Activated T-helper 1 cell treated with Interleukin-2 at 50 U/mL for 16 hours (primary cell): Measurements from ENCODE around the gene L3MBTL3.

Experiments
- DNase-seq: peaks from one replicate; pipeline ENCODE4 v3.0.0-alpha.2; 2020; ENCODE audit warnings: low read depth

Gene L3MBTL3

DNA sequence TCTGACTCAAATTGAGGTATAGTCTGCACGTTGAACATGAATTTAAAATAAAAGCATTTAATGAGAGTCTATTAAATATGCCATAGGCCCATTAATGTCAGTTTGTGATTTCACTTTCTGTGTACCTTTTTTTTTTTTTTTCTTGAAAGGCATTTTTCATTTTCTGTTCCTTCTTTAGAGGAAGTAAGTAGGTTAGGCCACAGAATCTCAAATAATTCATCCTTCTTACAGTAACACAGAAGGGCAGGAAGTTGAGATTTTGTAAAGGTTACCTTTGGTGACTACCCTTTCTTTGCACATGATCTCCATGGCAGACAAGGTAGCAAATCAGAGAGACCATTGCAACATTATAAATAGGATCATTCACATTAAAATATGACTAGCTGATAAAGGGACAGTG, 9.6 kb downstream of the L3MBTL3 start:
- DNase-seq: no peak

GRCh38 chr6:130029163-130029562, 10.8 kb downstream of the L3MBTL3 start:
- no peak for DNase-seq

DNA sequence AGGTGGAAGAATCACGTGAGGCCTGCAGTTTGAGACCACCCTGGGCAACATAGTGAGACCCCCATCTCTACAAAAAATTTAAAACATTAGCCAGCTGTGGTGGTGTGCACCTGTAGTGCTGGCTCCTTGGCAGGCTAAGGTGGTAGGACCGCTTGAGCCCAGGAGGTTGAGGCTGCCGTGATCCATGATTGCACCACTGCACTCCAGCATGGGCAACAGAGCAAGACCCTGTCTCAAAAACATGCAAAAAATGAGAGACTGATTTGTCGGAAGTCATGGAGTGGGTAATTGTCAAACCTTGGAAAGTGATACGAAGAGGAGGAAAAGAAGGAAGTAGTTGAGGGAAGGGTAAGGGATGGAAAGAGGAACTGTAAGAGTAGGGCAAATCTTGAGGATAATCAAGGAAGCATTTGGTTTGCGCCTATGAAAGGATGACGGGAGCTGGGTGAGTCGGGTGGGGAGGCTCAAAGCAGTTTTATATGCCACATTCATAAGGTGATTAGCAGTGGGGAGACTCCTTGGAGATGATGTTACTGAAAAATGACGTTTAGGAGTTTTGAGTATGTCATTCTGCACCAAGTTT, 14.5 kb downstream of the L3MBTL3 start:
- no peak for DNase-seq

GRCh38 chr6:130033949-130034348, 15.6 kb downstream of the L3MBTL3 start:
- no peak for DNase-seq

DNA sequence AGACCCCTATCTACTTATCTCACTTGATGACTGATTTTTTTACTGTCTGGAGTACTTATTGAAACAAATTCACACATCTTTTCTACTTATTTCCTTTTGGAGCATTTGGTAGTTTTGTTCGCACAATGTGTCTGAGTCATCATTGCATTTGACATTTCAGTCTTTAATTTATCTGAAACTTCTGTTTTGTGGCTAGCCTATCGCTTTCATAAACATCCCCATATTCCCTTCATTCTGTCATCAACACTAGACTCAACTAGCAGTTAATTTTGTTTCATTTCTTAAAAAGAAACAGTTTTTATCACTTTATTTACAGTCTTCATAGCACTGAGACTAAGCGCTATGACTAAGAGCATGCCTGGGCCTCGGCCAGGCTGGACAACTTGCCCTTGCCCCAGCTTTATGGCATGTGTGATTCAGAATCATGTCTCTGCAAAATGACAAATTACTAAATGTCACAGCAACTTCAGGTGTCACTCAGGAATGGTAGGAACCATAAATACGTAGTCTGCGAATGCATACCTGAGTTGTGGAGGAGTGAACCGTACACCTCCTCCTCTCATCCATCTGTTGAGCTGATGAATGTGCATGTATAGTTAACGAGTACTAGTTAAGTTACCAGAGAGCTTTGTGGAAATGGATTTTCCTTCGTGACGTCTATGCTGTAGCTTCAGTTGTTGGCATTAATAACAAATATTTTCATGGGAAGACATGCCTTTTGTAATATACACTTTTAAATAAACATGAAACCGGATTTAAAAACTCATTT, 16.2 kb downstream of the L3MBTL3 start:
- DNase-seq: no peak

DNA sequence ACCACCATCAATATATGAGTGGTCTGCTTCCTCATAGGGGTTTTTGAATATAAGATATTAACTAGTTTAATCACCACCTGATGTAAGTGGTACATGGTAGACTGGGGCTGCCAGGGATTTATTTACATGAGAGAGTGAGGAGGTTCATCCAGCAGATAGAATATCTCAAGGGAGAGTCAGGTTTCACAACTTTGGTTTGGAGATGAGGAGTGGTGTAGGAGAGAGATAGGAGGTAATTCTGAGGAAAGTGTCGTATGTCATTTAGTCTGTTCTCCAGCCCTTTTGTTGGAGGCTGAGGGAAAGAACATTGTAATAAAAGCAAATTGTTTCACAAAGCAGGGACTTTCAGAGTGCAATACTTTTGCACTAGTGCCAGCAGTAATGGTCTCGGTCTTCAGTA, 16.8 kb downstream of the L3MBTL3 start:
- no peak for DNase-seq

GRCh38 chr6:130037207-130037811, 18.9 kb downstream of the L3MBTL3 start:
- DNase-seq: no peak

DNA sequence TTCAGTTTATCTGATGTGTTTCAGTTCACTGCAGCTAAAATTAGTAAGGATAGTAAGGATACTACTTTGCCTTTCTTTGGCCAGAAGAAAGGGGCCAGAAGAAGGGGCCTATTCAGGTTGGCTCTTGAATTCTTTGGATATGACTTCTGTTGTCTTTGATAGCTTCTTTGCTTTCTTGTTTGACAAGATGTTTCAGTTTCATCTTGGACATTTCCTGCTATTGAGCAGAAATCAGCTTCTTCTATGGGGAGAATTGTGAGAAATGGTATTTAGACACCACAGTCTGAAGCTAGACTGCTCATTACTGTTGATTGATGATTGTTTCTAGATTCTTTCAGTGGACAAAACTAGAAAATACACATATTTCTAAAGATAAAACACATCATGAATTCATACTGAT, 23.2 kb downstream of the L3MBTL3 start:
- DNase-seq: no peak

DNA sequence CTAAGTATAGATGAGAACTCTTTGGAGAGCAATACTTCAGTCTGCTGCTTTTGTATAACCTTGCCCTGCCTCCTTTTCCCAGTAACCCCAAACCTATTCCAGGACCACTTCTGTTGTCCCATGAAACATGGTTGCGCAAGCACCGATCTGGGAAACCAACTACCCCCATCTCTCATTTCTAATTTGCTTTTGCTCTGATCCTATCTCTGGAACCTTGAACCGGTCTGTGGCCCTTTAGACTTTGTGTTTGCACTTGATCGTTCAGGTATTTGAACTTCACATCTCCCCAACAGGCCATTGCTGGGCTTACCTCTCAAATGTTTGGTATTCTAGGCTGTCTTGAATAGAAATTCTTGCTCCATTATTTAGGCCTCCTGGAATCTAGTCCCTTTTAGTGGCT, 25.0 kb downstream of the L3MBTL3 start:
- no peak for DNase-seq

GRCh38 chr6:130045622-130046021, 27.2 kb downstream of the L3MBTL3 start:
- DNase-seq: no peak

DNA sequence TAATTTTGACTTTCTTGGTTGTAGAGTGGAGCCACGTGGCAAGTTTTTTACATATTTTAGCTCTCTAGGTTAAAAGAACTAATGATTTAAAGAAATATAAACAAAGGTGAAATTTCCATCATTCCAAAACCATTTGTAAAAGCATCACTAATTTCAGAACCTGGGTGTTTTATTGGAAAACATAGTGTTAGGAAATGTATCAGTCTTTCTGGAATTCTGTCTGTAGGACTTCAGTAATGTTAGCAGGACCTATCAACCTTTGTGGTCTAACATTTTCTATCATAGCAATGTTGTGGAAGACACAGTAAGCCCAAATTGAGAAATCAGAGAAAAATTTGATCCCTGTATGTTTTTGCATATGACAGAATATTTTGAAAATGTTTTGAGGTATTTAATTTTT, 28.3 kb downstream of the L3MBTL3 start:
- no peak for DNase-seq

DNA sequence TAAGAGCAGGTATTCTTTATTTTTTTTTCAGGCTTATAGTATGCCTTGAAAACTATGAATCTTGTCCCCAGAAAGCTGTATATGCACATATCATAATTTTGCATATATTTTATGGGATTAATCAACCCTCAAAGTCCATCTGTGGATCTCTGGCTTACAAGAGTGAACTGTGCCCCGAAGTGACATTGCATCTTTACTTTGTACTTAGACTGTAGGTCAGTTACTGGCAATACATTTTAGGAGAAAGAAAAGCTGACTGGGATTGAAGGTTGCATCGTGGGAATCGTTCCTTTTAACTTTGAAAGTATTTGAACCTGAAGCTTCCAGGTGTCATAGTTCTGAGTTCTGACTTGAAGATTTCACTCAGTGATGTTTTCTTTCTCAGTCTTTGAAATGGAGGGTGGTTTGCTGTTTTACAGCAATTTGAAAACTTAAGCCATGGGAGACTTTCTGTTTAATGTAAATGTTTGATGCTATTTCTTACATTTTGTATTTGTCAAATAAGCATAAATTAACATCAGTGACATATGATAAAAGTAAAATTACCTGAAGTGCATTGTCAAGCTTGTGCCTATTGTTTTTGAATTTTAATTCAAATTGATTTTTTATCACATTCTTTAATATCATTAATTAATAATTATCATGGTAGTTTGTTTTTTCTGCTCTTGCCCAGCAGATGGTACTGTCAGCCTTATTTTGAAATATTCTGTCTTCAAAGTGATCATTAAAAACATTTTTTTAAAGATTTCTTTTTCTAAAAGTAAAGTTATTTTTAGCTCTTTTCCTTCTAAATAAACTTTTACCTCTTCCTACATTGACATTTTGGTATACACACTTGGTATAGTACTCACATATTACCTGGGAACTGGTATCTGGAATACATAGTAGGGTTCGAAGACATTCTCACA, 29.0 kb downstream of the L3MBTL3 start:
- no peak for DNase-seq

GRCh38 chr6:130050230-130050629, 31.8 kb downstream of the L3MBTL3 start:
- no peak for DNase-seq

- DNase-seq: no peak
Observed at GRCh38 chr6:130054725-130055124, 36.3 kb downstream of the L3MBTL3 start.

DNA sequence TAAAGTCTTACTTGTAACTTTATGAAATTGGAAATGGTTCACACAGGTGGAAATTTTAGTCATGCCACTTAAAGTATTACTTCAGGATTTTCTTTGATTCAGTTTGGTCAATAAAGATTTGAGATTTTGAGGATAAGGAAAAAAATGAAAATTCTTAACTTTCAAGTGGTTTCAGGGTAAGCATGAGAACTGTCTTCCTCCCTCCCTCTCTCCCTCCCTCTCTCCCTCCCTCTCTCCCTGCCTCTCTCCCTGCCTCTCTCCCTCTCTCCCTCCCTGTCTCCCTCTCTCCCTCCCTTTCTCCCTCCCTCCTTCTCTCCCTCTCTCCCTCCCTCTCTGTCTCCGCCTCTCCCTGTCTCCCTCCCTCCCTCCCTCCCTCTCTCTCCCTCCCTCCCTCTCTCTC, 36.9 kb downstream of the L3MBTL3 start:
- no peak for DNase-seq

DNA sequence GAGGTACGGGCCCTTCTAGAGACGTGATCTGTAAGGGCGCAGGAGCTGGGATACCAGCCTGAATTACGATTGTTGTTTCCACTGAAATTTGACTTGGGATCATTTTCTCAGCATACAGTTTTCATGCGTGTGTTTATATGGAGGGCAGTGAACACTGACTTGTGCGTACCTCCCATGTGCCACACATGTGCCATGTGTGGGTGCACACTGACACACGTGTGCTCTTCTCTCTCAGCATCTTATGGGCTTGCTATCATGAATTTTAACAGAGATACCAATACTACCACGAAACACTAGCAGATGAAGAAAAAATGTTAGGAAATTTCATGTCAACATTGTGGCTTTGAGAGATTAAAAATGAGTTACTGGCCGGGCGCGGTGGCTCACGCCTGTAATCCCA, 39.1 kb downstream of the L3MBTL3 start:
- DNase-seq: no peak

GRCh38 chr6:130063806-130064205, 45.4 kb downstream of the L3MBTL3 start:
- DNase-seq: no peak

DNA sequence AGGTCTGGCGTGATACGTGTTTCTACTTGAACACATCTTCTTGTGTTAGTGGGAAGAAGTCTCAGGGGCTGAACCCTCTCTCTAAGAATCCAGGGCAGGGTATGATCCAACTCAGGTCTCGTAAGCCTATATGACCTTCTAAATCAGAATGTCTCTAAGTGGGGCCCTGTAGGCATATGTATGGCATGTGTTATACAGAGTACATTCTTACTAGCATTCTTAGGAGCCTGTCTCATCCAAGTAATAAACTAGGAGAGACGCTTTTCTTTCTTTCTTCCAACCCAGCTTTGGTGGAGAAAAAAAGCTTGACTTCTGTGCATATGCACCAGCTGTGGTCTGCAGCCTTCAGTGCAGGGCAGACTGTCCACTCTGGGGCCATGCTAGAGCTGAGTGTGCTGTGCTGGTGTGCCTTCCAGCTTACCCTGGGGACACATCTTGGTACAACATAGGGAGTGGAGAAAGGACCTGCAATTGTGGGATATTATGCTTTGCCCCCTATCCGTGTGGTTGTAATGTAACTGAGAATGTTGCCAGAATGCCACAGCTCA, 47.3 kb downstream of the L3MBTL3 start:
- DNase-seq: no peak

- DNase-seq: no peak
Observed at GRCh38 chr6:130069485-130069884, 51.1 kb downstream of the L3MBTL3 start.

GRCh38 chr6:130070326-130070725, 51.9 kb downstream of the L3MBTL3 start:
- DNase-seq: no peak

DNA sequence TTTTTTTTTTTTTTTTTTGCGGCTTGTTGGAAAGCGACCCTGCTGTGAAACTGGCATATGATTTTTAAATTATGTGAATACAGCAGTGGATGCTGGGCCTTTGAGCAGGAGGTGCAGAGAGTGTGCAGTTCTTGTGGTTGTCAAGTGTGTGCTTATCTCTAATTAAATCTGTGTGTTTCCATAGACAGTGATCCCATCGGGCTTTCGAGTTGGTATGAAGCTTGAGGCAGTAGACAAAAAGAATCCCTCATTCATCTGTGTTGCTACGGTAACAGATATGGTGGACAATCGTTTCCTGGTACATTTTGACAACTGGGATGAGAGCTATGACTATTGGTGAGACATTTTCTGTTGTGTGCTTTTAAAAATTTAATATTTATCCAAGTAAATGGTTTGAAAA, 52.4 kb downstream of the L3MBTL3 start:
- DNase-seq: no peak

- no peak for DNase-seq
Observed at GRCh38 chr6:130075879-130076460, 57.6 kb downstream of the L3MBTL3 start.
